ENCODE measurements around the gene IRS4. TPM values are rescaled to one million over a fixed set of nuclear protein-coding genes. Genes with fewer than 3 reads are reported as not detected.

Gene IRS4
- not detected for total RNA-seq

DNA sequence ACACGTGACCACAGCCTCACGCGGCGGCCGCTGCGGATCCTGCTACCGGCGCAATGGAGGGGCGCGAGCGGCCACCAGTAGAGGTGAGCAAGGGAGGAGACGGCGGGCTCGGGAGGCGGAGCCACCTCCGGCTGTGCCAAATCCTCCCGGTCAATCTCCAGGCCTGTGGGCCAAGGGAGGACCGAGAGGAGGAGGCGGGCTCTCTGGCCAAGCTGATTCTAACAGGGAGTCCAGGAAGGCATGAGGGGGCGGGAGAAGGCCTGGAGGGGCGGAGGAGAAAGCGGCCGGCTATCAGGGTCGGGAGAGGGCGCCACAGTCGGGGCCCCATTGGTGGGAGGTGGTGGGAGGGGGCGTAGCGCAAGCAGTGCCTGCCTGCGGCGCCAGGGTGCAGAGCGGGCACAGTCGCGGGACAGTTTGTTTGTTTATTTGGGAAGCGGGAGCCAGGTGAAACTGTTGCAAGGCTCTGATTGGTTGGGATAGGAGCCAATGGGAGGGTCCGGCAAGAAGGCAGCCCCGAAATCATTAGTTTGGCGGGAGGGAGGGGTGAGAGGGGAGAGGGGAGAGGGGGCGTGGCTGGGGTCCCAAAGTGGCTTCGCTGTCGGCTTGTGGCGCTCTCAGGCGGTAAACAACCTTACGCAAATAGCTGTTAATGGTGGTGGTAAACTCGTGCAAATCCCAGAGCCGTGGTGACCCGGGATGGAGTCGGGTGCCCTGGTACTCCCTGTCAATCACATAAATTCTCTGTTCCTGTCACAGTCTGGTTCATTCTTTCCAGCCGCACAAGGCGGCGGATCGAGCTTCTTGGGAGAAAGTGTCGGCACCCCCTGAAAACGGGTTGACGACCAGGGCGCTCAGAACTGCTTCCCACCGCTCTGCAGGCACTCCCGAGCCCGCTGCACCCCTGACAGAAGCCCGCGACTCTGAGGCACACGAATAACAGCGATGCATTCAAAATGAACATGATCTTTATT is at the start of gene IRS4:
Gene IRS4, minus strand, starts transcription at position 55 of the 971 bp plus-strand sequence.
- no peaks in the 10 kb centered on the region for H3K9me3 Mint-ChIP-seq
- no peaks in the 10 kb centered on the region for H3K36me3 Mint-ChIP-seq
- no peak within 1 kb of the TSS for H3K27ac Mint-ChIP-seq
- no peaks in the 10 kb centered on the region for H3K4me1 Mint-ChIP-seq
- H3K4me3 Mint-ChIP-seq = no peak within 1 kb of the TSS
- DNase-seq = no peak
- H3K27me3 Mint-ChIP-seq = peaks cover 59% of the 10 kb centered on the region

DNA sequence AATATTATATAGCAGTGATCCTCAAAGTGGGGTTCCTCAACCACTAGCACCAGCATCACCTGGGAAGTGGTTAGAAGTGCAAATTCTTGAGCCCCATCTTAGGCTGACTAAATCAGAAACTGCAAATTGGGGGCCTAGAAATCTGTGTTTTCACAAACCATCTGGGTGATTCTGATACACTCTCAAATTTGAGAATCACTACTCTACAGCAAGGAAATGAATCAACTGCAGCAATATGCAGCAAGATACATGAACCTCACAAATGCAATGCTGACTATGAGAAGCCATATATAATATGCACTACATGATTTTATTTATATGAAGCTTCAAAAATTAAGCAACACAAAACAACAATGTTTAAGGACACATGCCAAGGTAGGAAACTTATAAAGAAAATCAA is 36.2 kb upstream of the IRS4 start:
- Mint-ChIP-seq H3K36me3 (no peaks in the 10 kb centered on the region), H3K27me3 (no peaks in the 10 kb centered on the region), H3K4me3 (no peak overlapping the region), H3K9me3 (peaks cover 2% of the 10 kb centered on the region), H3K27ac (no peak overlapping the region), H3K4me1 (no peaks in the 10 kb centered on the region)
- no peak for DNase-seq

GRCh38 chrX:108763559-108763958 is 27.2 kb upstream of the IRS4 start:
- Mint-ChIP-seq H3K27ac (no peak overlapping the region), H3K4me3 (no peak overlapping the region), H3K9me3 (no peaks in the 10 kb centered on the region), H3K27me3 (no peaks in the 10 kb centered on the region), H3K36me3 (no peaks in the 10 kb centered on the region), H3K4me1 (no peaks in the 10 kb centered on the region)
- DNase-seq = no peak

GRCh38 chrX:108740299-108740774 is 4.0 kb upstream of the IRS4 start:
- DNase-seq = no peak
- no peaks in the 10 kb centered on the region for H3K9me3 Mint-ChIP-seq
- no peak overlapping the region for H3K27ac Mint-ChIP-seq
- H3K27me3 Mint-ChIP-seq = peaks cover 24% of the 10 kb centered on the region
- H3K4me3 Mint-ChIP-seq = no peak overlapping the region
- H3K36me3 Mint-ChIP-seq = no peaks in the 10 kb centered on the region
- H3K4me1 Mint-ChIP-seq = no peaks in the 10 kb centered on the region

DNA sequence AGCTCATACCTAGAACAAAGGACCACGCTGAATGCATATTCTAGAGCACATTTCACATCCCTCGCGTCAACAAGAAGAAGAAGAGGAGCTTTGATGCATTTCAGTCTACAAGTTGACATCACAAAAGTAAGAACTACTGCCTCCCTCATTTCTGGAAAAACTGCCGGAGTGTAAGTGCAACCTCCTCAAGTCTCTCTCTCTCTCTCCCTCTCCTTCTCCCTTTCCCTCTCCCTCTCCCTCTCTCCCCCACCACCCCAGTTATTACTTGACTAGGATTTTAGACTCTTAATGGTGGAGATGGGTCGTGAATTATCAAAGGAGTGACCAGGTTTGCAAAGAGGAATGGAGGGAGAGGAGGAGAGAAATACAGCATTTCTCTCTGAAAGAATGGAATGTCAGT is 1.4 kb upstream of the IRS4 start:
- Mint-ChIP-seq H3K27me3 (peaks cover 49% of the 10 kb centered on the region), H3K36me3 (no peaks in the 10 kb centered on the region), H3K9me3 (no peaks in the 10 kb centered on the region), H3K27ac (no peak overlapping the region), H3K4me3 (no peak overlapping the region), H3K4me1 (no peaks in the 10 kb centered on the region)
- DNase-seq = no peak

GRCh38 chrX:108735679-108736508 is 469 bp downstream of the IRS4 start:
- peaks cover 68% of the 10 kb centered on the region for H3K27me3 Mint-ChIP-seq
- H3K9me3 Mint-ChIP-seq = no peaks in the 10 kb centered on the region
- no peak overlapping the region for H3K27ac Mint-ChIP-seq
- no peaks in the 10 kb centered on the region for H3K4me1 Mint-ChIP-seq
- DNase-seq = no peak
- no peak overlapping the region for H3K4me3 Mint-ChIP-seq
- H3K36me3 Mint-ChIP-seq = no peaks in the 10 kb centered on the region

GRCh38 chrX:108735091-108735678 is 1.2 kb downstream of the IRS4 start:
- H3K9me3 Mint-ChIP-seq = no peaks in the 10 kb centered on the region
- DNase-seq = no peak
- peaks cover 1% of the 10 kb centered on the region for H3K36me3 Mint-ChIP-seq
- H3K4me1 Mint-ChIP-seq = no peaks in the 10 kb centered on the region
- H3K27me3 Mint-ChIP-seq = peaks cover 71% of the 10 kb centered on the region
- no peak overlapping the region for H3K27ac Mint-ChIP-seq
- no peak overlapping the region for H3K4me3 Mint-ChIP-seq

DNA sequence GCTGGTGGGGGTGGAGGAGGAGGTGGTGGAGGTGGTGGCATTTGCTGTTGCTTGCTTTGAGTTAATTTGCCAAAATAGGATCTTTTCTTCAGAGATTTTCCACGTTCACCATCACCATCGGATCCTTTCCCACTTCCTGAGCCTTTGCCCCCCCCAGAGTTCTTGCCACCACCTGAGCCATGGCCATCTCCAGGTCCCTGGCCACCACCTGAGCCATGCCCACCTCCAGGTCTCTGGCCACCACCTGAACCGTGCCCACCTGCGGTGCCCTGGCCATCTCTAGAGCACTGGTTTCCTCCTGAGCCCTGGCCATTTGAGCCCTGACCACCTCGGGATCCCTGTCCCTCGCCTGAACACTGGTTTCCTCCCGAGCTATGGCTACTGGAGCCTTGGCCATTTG is 1.9 kb downstream of the IRS4 start:
- H3K27me3 Mint-ChIP-seq = peaks cover 71% of the 10 kb centered on the region
- no peak for DNase-seq
- peaks cover 1% of the 10 kb centered on the region for H3K36me3 Mint-ChIP-seq
- no peak overlapping the region for H3K27ac Mint-ChIP-seq
- no peaks in the 10 kb centered on the region for H3K4me1 Mint-ChIP-seq
- no peak overlapping the region for H3K4me3 Mint-ChIP-seq
- no peaks in the 10 kb centered on the region for H3K9me3 Mint-ChIP-seq

DNA sequence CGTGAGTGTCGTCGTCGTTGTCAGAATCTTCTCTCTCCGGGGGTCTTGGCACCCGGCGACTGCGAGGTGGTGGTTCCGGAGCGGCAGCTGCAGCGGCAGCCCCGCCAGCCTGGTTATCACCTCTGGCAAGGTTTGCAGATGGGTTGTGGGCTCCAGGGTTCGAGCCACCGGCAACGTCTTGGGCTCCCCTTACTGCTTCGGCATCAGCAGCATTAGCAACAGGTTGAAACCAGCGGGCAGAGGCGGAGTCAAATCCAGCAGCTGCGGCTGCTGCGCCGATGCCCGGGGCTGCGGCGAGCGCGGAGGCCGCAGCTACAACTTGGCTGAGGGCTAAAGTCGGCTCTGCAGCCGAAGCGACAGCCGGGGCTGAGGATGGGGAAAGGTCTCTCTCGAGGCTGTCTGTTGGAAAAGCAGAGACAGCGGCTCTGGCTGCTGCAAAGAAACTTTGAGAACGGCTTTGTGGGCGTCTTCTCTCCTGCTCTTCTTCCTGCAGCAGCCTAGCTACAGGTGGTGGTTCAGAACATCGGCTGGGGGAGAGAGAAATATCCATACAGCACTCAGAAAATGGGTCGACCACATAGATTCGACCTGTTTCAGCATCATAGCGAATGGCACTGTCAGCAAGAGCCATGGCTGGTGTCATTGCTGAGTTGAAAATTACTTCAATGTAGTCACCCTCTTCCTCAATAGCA is 3.6 kb downstream of the IRS4 start:
- H3K4me1 Mint-ChIP-seq = no peaks in the 10 kb centered on the region
- H3K27ac Mint-ChIP-seq = no peak overlapping the region
- H3K4me3 Mint-ChIP-seq = no peak overlapping the region
- no peak for DNase-seq
- peaks cover 1% of the 10 kb centered on the region for H3K36me3 Mint-ChIP-seq
- H3K27me3 Mint-ChIP-seq = peaks cover 70% of the 10 kb centered on the region
- no peaks in the 10 kb centered on the region for H3K9me3 Mint-ChIP-seq

DNA sequence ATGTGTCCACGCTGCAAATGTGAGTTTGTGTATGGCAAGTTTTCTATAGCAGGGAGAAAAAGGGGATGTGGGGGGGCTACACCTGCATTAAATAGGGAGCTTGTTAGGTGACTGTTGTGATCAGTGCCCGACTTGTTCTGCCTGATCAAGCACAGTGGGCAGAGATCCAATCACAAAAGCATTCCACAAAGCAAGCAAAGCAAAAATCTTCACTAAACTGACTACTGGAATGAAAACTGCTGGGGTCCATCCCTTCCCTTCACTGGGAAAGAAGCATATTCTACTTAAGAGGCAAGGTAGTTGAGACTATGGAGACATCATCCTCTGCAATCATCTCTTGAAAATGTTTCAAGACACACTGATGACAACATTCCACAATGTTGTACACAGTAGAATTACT is 5.2 kb downstream of the IRS4 start:
- Mint-ChIP-seq H3K9me3 (no peaks in the 10 kb centered on the region), H3K27ac (no peak overlapping the region), H3K36me3 (peaks cover 1% of the 10 kb centered on the region), H3K4me1 (no peaks in the 10 kb centered on the region), H3K27me3 (peaks cover 54% of the 10 kb centered on the region), H3K4me3 (no peak overlapping the region)
- no peak for DNase-seq

DNA sequence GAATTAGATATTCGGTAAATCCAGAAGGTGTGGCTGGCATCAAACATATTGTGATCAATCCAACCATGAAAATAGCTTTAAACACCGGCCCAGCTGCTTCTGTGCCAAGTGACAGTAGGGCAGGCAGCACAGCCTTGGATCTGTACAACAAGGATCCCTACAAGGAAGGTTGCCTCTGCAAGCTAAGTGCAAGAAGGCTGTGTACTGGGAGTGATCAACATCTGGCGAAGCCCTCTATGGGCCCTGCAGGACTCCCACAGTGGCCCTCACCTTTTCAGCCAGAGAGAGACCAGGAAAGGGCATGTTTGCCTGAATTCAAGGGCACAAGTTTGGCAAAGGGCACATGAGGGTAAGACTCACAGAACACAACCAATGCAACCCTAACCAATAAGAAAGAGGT is 9.6 kb downstream of the IRS4 start:
- Mint-ChIP-seq H3K4me3 (no peak overlapping the region), H3K4me1 (no peaks in the 10 kb centered on the region), H3K27ac (no peak overlapping the region), H3K36me3 (peaks cover 1% of the 10 kb centered on the region), H3K9me3 (no peaks in the 10 kb centered on the region), H3K27me3 (peaks cover 11% of the 10 kb centered on the region)
- no peak for DNase-seq

DNA sequence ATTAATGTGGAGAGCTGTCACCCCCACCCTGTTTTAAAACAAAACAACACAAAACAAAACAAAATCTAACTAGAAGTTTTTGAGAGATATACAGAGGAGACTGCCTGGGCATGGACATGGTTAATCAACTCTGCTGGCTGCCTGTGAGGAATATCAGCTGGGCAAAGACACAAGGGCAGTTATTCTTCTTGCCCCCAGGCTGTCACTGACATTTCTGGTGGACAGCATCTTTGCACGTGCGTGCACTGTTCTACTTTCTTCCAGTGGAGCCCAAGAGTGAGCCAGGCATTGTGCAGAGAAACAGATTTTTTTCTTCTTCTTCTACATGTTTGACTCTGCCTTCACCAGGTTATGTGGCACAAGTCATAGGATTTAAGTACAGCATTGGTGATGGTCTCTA is 13.8 kb downstream of the IRS4 start:
- DNase-seq = no peak
- no peak overlapping the region for H3K4me3 Mint-ChIP-seq
- H3K9me3 Mint-ChIP-seq = no peaks in the 10 kb centered on the region
- no peaks in the 10 kb centered on the region for H3K36me3 Mint-ChIP-seq
- H3K27ac Mint-ChIP-seq = no peak overlapping the region
- H3K27me3 Mint-ChIP-seq = no peaks in the 10 kb centered on the region
- H3K4me1 Mint-ChIP-seq = no peaks in the 10 kb centered on the region

DNA sequence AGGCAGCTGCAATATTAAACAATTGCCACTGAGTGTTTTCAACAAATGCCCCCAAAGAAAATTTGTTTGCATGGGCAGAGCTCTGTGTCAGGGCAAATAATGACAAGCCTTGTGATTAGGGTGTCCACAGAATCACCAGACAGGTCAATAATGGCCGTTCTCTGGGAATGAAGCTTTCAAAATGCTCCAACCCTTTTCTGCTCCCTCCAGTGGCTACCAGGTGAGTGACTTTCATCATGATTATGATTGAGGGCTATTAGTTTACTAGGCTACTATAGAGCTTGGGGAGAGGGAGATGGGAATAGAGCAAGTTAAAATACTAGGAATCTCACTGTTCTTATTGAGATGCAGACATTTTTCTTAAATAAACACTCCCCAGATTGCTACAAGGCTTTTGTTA is 23.5 kb downstream of the IRS4 start:
- peaks cover 8% of the 10 kb centered on the region for H3K9me3 Mint-ChIP-seq
- no peak for DNase-seq
- no peak overlapping the region for H3K27ac Mint-ChIP-seq
- H3K4me3 Mint-ChIP-seq = no peak overlapping the region
- H3K4me1 Mint-ChIP-seq = no peaks in the 10 kb centered on the region
- H3K27me3 Mint-ChIP-seq = no peaks in the 10 kb centered on the region
- no peaks in the 10 kb centered on the region for H3K36me3 Mint-ChIP-seq

- H3K9me3 Mint-ChIP-seq = no peaks in the 10 kb centered on the region
- no peaks in the 10 kb centered on the region for H3K27me3 Mint-ChIP-seq
- H3K4me3 Mint-ChIP-seq = no peak overlapping the region
- no peaks in the 10 kb centered on the region for H3K36me3 Mint-ChIP-seq
- H3K4me1 Mint-ChIP-seq = no peaks in the 10 kb centered on the region
- H3K27ac Mint-ChIP-seq = no peak overlapping the region
- no peak for DNase-seq
These were observed 31.5 kb downstream of the IRS4 start for GRCh38 chrX:108704839-108705238.

DNA sequence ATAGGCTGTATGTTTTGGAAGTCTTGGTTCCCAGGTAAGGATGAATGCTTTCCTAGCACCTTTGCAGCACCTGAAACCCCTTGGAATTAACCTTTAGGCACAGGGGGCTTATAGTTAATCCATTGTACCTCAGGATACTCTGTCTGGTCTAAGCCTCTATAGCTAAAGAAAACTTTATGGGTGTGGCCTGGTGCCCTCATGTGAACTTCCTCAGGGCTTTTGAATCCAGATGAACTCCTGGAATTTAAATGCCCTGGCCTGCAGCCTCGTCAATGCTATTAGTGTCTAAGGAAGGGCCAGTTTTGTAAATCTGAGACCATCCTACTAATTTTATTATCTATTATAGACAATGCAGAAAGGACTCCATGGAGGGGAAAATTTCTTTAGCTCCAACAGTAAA is 33.8 kb downstream of the IRS4 start:
- no peaks in the 10 kb centered on the region for H3K36me3 Mint-ChIP-seq
- H3K27me3 Mint-ChIP-seq = no peaks in the 10 kb centered on the region
- no peak overlapping the region for H3K27ac Mint-ChIP-seq
- H3K4me1 Mint-ChIP-seq = no peaks in the 10 kb centered on the region
- no peak overlapping the region for H3K4me3 Mint-ChIP-seq
- no peaks in the 10 kb centered on the region for H3K9me3 Mint-ChIP-seq
- no peak for DNase-seq

All from activated naive CD8-positive, alpha-beta T cell treated with anti-CD3 and anti-CD28 coated beads for 36 hours (primary cell).